ENCODE data around the gene ITPR2. TPM values are rescaled to one million over a fixed set of nuclear protein-coding genes. Genes with fewer than 3 reads are reported as not detected.

Gene ITPR2
- total and polyA plus RNA-seq, 2 experiments from 2014 or later: 5.0 to 9.1 TPM

- Histone ChIP-seq H3K4me3 (no peak overlapping the region), H3K9me3 (ENCODE audit: low read depth) (no peaks in the 10 kb centered on the region), H3K79me2 (ENCODE audit: insufficient read depth) (no peaks in the 10 kb centered on the region), H3K27ac (no peak overlapping the region), H3K4me1 (ENCODE audit: insufficient read depth) (no peaks in the 10 kb centered on the region), H3K9ac (no peak overlapping the region), H2AFZ (no peak overlapping the region), H3K36me3 (ENCODE audit: low read depth) (no peaks in the 10 kb centered on the region), H3K4me2 (ENCODE audit: unreplicated experiment) (no peak overlapping the region), H4K20me1 (ENCODE audit: insufficient read depth) (no peaks in the 10 kb centered on the region), H3K27me3 (replicated peaks; ENCODE audit: insufficient read depth) (no peaks in the 10 kb centered on the region), H3F3A (ENCODE audit: insufficient read depth) (no peaks in the 10 kb centered on the region), H3K9me2 (ENCODE audit: insufficient read depth) (no peaks in the 10 kb centered on the region)
- TF ChIP-seq EZH2 (IDR thresholded peaks at IDR 0.05; ENCODE audit: insufficient read depth, poor library complexity, severe bottlenecking): no peak
- in situ Hi-C loops (cut with MboI): no loop called here
- WGBS, 2 experiments (ENCODE audit: low coverage in 1 of 2, low lambda C conversion rate in 2 of 2, missing lambda C conversion rate in 2 of 2): 79 to 83% methylated on average over 7 of the region's 7 CpGs
- DNase-seq: no peak
Observed at GRCh38 chr12:26599096-26599695, 233.8 kb downstream of the ITPR2 start.

DNA sequence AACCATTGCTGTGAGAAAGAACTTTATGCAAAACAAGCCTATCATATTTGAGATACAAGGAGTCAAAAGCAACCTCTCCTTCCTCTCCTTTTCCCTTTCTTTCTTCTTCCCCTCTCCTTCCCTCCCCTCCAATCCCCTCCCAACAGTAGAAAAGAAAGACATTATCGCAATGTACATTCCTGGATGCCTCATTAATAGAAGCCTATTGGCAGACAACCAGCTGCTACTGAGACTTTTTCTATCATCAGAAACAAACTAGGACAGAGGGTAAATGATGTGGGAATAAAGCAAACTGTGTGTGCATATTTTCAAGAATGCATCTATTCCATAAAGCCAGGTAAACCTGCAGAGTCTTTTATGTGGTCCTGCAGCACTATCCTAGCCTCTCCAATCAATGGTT, 237.2 kb downstream of the ITPR2 start:
- DNase-seq: peak; percentile 19

GRCh38 chr12:26580619-26581018, 252.4 kb downstream of the ITPR2 start:
- WGBS, 2 experiments (ENCODE audit: low coverage in 1 of 2, low lambda C conversion rate in 2 of 2, missing lambda C conversion rate in 2 of 2): 45 to 52% methylated on average over 2 of the region's 2 CpGs
- DNase-seq: no peak
- Histone ChIP-seq H3K4me2 (ENCODE audit: unreplicated experiment) (no peak overlapping the region), H3K4me3 (no peak overlapping the region), H3K9ac (no peak overlapping the region), H3K9me2 (ENCODE audit: insufficient read depth) (no peaks in the 10 kb centered on the region), H3K9me3 (ENCODE audit: low read depth) (no peaks in the 10 kb centered on the region), H3K36me3 (ENCODE audit: low read depth) (no peaks in the 10 kb centered on the region), H3K27me3 (replicated peaks; ENCODE audit: insufficient read depth) (no peaks in the 10 kb centered on the region), H3K79me2 (ENCODE audit: insufficient read depth) (no peaks in the 10 kb centered on the region), H3F3A (ENCODE audit: insufficient read depth) (no peaks in the 10 kb centered on the region), H3K27ac (no peak overlapping the region), H4K20me1 (ENCODE audit: insufficient read depth) (no peaks in the 10 kb centered on the region), H3K4me1 (ENCODE audit: insufficient read depth) (no peaks in the 10 kb centered on the region), H2AFZ (no peak overlapping the region)
- TF ChIP-seq EZH2 (IDR thresholded peaks at IDR 0.05; ENCODE audit: insufficient read depth, poor library complexity, severe bottlenecking) (no peak), EZH2phosphoT487 (IDR thresholded peaks at IDR 0.05; ENCODE audit: insufficient read depth, low read depth) (no peak)
- in situ Hi-C loops (cut with MboI): no loop called here

More for the DNA sequence above, 237.2 kb downstream of the ITPR2 start:
- H2AFZ ChIP-seq: no peak overlapping the region
- H3K9me3 ChIP-seq (ENCODE audit: low read depth): no peaks in the 10 kb centered on the region
- no peaks in the 10 kb centered on the region for H3K79me2 ChIP-seq (ENCODE audit: insufficient read depth)
- H3K4me2 ChIP-seq (ENCODE audit: unreplicated experiment): no peak overlapping the region
- H4K20me1 ChIP-seq (ENCODE audit: insufficient read depth): no peaks in the 10 kb centered on the region
- H3F3A ChIP-seq (ENCODE audit: insufficient read depth): no peaks in the 10 kb centered on the region
- WGBS, 2 experiments (ENCODE audit: low coverage in 1 of 2, low lambda C conversion rate in 2 of 2, missing lambda C conversion rate in 2 of 2): 100% methylated on average over 1 of the region's 1 CpG
- no peaks in the 10 kb centered on the region for H3K27me3 ChIP-seq (replicated peaks; ENCODE audit: insufficient read depth)
- no peaks in the 10 kb centered on the region for H3K36me3 ChIP-seq (ENCODE audit: low read depth)
- no peak overlapping the region for H3K9ac ChIP-seq
- H3K9me2 ChIP-seq (ENCODE audit: insufficient read depth): no peaks in the 10 kb centered on the region; the same call in 1 of the 2 replicates
- H3K27ac ChIP-seq: no peak overlapping the region
- in situ Hi-C loops (cut with MboI): no loop called here
- TF ChIP-seq EZH2 (IDR thresholded peaks at IDR 0.05; ENCODE audit: insufficient read depth, poor library complexity, severe bottlenecking): no peak
- no peak for TF ChIP-seq EZH2phosphoT487 (IDR thresholded peaks at IDR 0.05; ENCODE audit: insufficient read depth, low read depth)
- no peaks in the 10 kb centered on the region for H3K4me1 ChIP-seq (ENCODE audit: insufficient read depth)
- H3K4me3 ChIP-seq: no peak overlapping the region

- H3K9me3 ChIP-seq (ENCODE audit: low read depth): no peaks in the 10 kb centered on the region
- no peak overlapping the region for H3K9ac ChIP-seq
- no peaks in the 10 kb centered on the region for H3K27me3 ChIP-seq (replicated peaks; ENCODE audit: insufficient read depth)
- H4K20me1 ChIP-seq (ENCODE audit: insufficient read depth): no peaks in the 10 kb centered on the region
- no peak overlapping the region for H3K27ac ChIP-seq
- no peaks in the 10 kb centered on the region for H3K9me2 ChIP-seq (ENCODE audit: insufficient read depth)
- no peaks in the 10 kb centered on the region for H3F3A ChIP-seq (ENCODE audit: insufficient read depth)
- H3K79me2 ChIP-seq (ENCODE audit: insufficient read depth): no peaks in the 10 kb centered on the region
- no peak overlapping the region for H2AFZ ChIP-seq
- H3K4me1 ChIP-seq (ENCODE audit: insufficient read depth): no peaks in the 10 kb centered on the region
- DNase-seq: no peak
- WGBS, 2 experiments (ENCODE audit: low coverage in 1 of 2, low lambda C conversion rate in 2 of 2, missing lambda C conversion rate in 2 of 2): 94% methylated on average over 6 of the region's 6 CpGs
- no peak overlapping the region for H3K4me3 ChIP-seq
- no peaks in the 10 kb centered on the region for H3K36me3 ChIP-seq (ENCODE audit: low read depth)
- H3K4me2 ChIP-seq (ENCODE audit: unreplicated experiment): no peak overlapping the region
- in situ Hi-C loops (cut with MboI): no loop called here
- TF ChIP-seq EZH2 (IDR thresholded peaks at IDR 0.05; ENCODE audit: insufficient read depth, poor library complexity, severe bottlenecking) (no peak), EZH2phosphoT487 (IDR thresholded peaks at IDR 0.05; ENCODE audit: insufficient read depth, low read depth) (no peak)
Observed at GRCh38 chr12:26576266-26576665, 256.7 kb downstream of the ITPR2 start.
